Spleen (tissue), 7 donors: Measurements from ENCODE around the gene CAMP.

ENCODE experiments used
- CTCF ChIP-seq, 11 experiments: fragments of 200-600 bp in 7 of 11; fragments of 450-650 bp in 4 of 11; sonication (generic) in 4 of 11; IDR thresholded peaks in 8 of 11; conservative IDR thresholded peaks in 3 of 11; 1 replicate in 7 of 11; 2 replicates in 4 of 11; pipeline versions ENCODE4 v1.4.0 to v1.8.0; 2016 to 2021; ENCODE audit warnings: antibody characterized with exemption in 11 of 11, inconsistent platforms in 4 of 11, mild to moderate bottlenecking in 1 of 11
- POLR2A ChIP-seq, 3 donors: fragments of 450-650 bp; IDR thresholded peaks; one replicate each; pipeline ENCODE4 v1.5.1; 2017; ENCODE audit warnings: antibody characterized with exemption in 3 of 3, mild to moderate bottlenecking in 1 of 3
- POLR2AphosphoS5 ChIP-seq, 3 donors: sonication (generic); formaldehyde crosslinking; IDR thresholded peaks; one replicate each; pipeline ENCODE4 v1.5.1; 2017; ENCODE audit warnings: antibody characterized with exemption in 3 of 3
- donor health status: DM: no; HTN: no; CAD: no; lungs with moderate emphysema.
- donor health status: DM: no; HTN: no; CAD: no.
- donor health status: DM: no; HTN: no; CAD: no.

- TF ChIP-seq CTCF (IDR thresholded peaks at IDR 0.05 in 8 of 11, conservative IDR thresholded peaks at IDR 0.05 in 3 of 11) (no peak), POLR2AphosphoS5 (IDR thresholded peaks at IDR 0.05) (no peak), POLR2A (IDR thresholded peaks at IDR 0.05) (no peak)
These were observed 36.5 kb upstream of the CAMP start for GRCh38 chr3:48186631-48187300.
